ENCODE measurements around the gene EIF1AX.

The EIF1AX gene

DNA sequence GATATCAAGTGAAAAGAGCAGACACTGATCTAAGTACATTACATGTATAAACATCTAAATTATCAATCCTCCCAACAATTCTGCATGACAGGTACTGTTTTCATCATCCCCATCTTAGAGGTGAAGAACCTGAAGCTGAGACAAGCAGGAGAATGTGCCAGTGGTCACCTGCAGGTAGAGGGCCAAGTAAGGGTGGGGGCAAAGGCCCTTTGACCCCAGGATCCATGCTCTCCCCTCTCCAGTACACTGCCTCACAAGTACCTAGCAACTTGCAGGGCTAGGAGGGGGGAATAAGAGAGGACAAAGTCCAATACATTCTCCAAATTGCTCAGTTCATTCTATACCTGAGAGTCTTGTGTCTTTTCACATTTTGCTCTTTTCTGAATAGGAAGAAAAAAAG lies 16.7 kb downstream of the EIF1AX start:
- TF ChIP-seq MYC (IDR thresholded peaks at IDR 0.05; ENCODE audit: low read depth, low read length) (no peak), POLR2A (IDR thresholded peaks at IDR 0.05; ENCODE audit: extremely low read depth, insufficient read length) (no peak)
- TF ChIP-seq, protein P1, sequence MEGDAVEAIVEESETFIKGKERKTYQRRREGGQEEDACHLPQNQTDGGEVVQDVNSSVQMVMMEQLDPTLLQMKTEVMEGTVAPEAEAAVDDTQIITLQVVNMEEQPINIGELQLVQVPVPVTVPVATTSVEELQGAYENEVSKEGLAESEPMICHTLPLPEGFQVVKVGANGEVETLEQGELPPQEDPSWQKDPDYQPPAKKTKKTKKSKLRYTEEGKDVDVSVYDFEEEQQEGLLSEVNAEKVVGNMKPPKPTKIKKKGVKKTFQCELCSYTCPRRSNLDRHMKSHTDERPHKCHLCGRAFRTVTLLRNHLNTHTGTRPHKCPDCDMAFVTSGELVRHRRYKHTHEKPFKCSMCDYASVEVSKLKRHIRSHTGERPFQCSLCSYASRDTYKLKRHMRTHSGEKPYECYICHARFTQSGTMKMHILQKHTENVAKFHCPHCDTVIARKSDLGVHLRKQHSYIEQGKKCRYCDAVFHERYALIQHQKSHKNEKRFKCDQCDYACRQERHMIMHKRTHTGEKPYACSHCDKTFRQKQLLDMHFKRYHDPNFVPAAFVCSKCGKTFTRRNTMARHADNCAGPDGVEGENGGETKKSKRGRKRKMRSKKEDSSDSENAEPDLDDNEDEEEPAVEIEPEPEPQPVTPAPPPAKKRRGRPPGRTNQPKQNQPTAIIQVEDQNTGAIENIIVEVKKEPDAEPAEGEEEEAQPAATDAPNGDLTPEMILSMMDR (IDR thresholded peaks at IDR 0.05; ENCODE audit: low read depth, low read length), result no peak
- TF ChIP-seq, protein P2, sequence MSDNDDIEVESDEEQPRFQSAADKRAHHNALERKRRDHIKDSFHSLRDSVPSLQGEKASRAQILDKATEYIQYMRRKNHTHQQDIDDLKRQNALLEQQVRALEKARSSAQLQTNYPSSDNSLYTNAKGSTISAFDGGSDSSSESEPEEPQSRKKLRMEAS (IDR thresholded peaks at IDR 0.05; ENCODE audit: low read depth, low read length), result no peak
- H3K4me3 ChIP-seq (ENCODE audit: low read depth, low read length), result no peak overlapping the region
- no peak for DNase-seq (ENCODE audit: low read depth)

DNA sequence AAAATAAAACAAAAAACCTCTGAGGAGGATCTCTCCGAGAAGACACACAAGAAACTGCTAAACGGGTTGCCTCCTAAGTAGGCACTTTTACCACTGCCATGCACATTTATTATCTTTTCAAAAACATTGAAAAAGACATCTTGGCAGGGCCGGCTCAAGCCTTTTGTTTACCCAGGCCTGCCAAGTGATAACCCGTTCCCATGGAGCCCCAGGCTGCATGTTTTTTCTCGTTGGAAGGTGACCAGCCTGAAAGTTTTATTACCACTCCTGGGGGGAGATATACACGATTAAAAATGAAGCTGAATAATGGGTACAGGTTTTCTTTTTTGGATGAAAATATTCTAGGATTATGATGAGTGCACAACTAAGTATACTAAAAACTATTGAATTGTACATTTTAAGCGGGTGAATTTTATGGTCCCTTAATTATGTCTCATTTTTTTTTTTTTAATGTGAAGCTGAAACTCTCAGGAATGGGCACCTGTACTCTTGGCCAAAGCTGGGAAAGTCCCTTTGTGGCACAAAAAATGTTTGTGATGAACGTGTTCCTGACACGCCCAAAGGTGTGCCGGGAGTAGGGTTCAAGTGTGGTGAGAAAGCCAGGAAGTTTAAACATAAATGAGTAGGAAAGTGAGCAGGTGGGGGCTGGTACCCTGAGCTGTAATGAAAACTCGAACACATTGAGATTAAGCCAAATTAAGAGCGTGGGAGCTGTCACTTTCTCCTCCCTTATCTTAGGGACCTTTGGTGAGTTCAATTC lies 23.4 kb downstream of the EIF1AX start:
- no peak overlapping the region for H3K4me3 ChIP-seq (ENCODE audit: low read depth, low read length)
- no peak for DNase-seq (ENCODE audit: low read depth)
- TF ChIP-seq POLR2A (IDR thresholded peaks at IDR 0.05; ENCODE audit: extremely low read depth, insufficient read length) (no peak), MYC (IDR thresholded peaks at IDR 0.05; ENCODE audit: low read depth, low read length) (no peak)
- TF ChIP-seq, protein P1 (IDR thresholded peaks at IDR 0.05; ENCODE audit: low read depth, low read length), result no peak
- TF ChIP-seq, protein P2 (IDR thresholded peaks at IDR 0.05; ENCODE audit: low read depth, low read length), result no peak

DNA sequence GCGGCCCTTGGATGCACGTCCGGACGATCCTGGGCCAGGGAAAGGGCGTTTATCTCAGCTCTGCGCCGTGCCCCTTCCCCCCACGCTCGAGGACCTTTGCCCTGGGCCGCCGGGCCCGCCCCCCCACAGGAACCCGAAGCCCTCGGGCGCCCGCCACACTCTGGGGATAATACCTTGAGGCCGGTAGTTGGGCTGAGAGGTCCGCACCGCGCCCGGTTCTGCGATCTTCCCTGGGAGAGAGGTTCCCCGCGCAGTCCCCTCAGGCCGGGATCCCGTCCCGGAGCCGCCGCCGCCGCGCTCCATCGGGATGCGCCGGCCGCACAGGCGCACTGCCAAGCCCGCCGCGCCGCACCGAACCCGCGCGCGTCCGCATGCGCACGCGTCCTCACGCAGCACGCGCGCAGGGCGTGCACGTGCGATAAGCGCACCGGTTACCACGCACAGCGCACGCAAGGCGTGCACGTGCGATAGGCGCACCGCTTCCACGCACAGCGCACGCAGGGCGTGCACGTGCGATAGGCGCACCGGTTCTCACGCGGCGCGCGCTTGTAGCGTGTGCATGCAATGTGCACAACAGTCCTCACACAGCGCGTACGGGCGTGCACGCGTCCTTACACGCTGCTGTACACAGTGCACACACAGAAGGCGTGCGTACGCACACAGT lies 24.9 kb downstream of the EIF1AX start, which contains the start of gene MAP7D2:
MAP7D2 (minus strand) TSS at position 331 of the 664 bp plus-strand sequence; CDS start at position 303, 28 bp downstream.
- TF ChIP-seq MYC (IDR thresholded peaks at IDR 0.05; ENCODE audit: low read depth, low read length) (no peak), POLR2A (IDR thresholded peaks at IDR 0.05; ENCODE audit: extremely low read depth, insufficient read length) (no peak)
- TF ChIP-seq, protein P1 (IDR thresholded peaks at IDR 0.05; ENCODE audit: low read depth, low read length), result no peak
- TF ChIP-seq, protein P2 (IDR thresholded peaks at IDR 0.05; ENCODE audit: low read depth, low read length), result no peak
- no peak within 1 kb of the TSS for H3K4me3 ChIP-seq (ENCODE audit: low read depth, low read length)
- no peak for DNase-seq (ENCODE audit: low read depth)

DNA sequence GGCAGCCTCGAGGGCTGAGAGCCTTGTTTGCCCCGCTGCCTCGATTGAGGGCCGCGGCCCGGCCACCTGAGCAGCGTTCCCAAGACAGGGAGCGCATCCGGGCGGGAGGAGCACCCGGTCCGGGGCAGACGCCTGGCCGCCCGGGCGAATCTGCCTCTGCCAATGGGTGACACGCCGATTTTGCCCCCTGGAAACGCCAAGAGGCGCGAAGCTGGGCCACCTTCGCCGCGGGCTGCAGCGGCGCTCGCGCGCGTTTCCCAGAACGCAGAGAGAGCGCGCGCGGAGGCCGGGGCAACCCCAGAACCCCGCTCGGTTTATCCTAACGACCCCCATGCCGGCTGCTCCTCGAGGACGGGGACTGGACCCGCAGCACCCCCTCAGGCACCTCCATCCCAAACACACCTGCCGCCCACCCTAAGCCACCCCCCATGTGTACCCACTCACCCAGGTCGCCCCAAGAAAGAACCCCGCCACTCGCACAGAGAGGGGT lies 25.5 kb downstream of the EIF1AX start:
- DNase-seq (ENCODE audit: low read depth), result no peak
- no peak overlapping the region for H3K4me3 ChIP-seq (ENCODE audit: low read depth, low read length)
- TF ChIP-seq POLR2A (IDR thresholded peaks at IDR 0.05; ENCODE audit: extremely low read depth, insufficient read length) (no peak), MYC (IDR thresholded peaks at IDR 0.05; ENCODE audit: low read depth, low read length) (no peak)

DNA sequence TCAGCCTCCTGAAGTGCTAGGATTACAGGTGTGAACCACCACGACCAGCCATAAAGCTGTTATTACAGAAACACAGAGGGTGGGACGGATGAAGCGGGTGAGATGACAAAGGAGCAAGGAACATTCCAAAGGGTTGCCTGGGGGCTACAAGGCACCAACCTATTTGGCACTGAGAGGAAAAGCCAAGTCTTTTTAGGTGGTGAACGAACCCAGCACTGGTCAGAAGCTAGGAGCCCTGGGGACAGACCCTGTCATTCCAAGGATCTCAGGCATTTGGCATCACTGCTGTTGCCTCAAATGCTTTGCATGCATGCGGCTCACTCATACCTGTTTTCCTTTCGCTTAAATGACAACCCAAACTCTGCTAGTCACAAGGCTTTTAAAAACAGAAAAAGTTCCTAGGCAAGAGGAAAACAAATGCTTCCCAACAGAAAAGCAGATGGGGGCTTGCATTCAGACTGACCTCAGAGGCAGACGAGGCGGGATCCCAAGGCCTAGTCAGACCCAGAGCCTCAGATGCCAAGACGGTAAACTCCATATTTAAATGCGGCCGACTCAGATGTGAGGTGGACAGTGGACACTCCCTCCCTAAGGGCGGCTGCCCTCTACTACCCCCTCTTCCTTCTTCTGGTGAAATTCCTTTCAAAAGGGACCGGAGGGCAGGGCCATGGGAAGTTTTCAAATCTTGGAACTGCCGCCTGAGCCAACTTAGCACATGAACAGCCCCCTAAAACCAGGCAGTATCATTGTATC lies 29.4 kb downstream of the EIF1AX start:
- no peak for DNase-seq (ENCODE audit: low read depth)
- TF ChIP-seq, protein P2 (IDR thresholded peaks at IDR 0.05; ENCODE audit: low read depth, low read length), result no peak
- TF ChIP-seq, protein P1 (IDR thresholded peaks at IDR 0.05; ENCODE audit: low read depth, low read length), result no peak
- TF ChIP-seq POLR2A (IDR thresholded peaks at IDR 0.05; ENCODE audit: extremely low read depth, insufficient read length), result no peak
- no peak for TF ChIP-seq MYC (IDR thresholded peaks at IDR 0.05; ENCODE audit: low read depth, low read length)
- H3K4me3 ChIP-seq (ENCODE audit: low read depth, low read length), result no peak overlapping the region
